NCI-H774 (cell line): ENCODE data around the gene TFAM.
"Not testable (repeated sequence)": the region's sequence is repeated elsewhere in the genome, so short reads cannot be mapped to it uniquely, and the experiment has no call there.

Experiments
- DNase-seq: peaks from one replicate; lab custom pipeline; 2025; lab: John Stamatoyannopoulos, UW

Gene TFAM

DNA sequence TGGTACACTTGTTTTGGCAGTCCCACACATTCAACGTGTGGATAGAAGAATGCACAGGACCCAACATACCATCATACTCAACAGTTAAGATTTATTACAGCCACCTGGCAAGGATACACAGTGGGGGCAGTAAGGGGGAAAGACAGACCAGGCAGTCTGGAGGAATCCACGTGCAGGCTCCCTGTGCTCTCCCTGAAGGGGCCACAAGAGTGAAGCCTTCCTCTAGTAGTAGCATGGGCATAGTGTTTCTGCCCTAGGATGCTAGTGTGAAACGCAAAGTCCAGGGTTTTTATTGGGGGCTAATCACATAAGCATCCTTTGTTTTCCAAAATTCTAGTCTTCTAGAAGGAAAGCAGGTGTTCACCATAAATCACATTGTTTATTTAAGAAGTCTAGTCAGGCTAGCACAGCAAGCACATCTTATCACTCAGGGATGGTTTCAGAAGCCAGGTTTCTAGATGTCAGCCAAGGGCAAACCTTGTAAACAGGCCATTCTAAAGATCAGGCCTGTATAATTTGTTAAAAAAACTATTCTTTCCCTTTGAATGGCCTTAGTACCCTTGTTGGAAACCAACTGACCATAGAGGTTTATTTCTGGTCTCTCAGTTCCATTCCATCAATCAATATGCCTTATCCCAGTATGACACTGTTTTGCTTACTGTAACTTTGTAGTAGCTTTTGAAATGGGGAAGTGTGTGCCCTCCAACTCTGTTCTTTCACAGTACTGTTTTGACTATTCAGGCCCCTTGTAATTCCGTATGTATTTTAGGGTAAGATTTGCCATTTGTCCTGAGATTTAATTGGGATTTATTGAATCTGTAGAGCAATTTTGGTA, 12.4 kb upstream of the TFAM start:
- DNase-seq = no peak

GRCh38 chr10:58373442-58373827, 11.8 kb upstream of the TFAM start:
- no peak for DNase-seq

DNA sequence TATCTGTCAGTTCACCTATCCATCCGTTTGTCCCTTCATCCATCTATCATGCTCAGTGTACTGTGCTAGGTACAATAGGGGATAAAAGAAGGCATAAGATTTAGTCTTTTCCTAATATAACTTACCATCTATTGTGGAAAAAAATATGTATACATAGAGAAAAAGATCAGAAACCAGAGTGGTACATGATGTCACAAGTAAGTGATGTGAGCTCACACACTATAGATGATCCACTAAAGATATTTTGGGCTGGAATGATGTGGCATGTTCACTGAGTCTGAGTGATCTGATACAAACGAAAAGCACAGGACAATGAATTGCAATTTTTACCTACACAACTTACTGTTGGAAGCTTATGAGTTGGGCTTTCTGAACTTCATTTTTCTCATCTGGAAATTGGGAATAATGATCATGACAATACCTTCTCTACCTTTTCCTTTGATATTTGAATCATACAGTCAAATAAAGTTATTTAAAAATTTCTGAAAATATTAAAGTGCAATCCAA, 2.7 kb upstream of the TFAM start:
- no peak for DNase-seq

GRCh38 chr10:58384095-58384494, 1.1 kb upstream of the TFAM start:
- no peak for DNase-seq

GRCh38 chr10:58384544-58384998, 639 bp upstream of the TFAM start:
- no peak for DNase-seq

DNA sequence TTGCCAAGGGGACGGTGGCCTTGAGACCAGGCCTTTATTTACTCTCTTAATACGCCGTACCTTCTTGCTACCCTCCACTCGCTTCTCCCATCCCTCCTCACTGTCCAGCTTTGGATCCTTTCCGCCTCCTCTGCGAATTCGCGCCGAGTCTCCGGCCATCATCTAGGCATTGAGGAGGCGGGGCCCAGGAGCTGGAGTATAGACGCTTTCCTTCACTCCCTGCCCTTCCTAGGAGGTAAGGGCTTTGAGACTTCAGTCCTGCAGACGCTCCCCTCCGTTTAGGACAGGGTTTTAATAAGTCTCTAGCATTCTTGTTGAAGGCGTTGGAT, 538 bp downstream of the TFAM start:
- DNase-seq = no peak

DNA sequence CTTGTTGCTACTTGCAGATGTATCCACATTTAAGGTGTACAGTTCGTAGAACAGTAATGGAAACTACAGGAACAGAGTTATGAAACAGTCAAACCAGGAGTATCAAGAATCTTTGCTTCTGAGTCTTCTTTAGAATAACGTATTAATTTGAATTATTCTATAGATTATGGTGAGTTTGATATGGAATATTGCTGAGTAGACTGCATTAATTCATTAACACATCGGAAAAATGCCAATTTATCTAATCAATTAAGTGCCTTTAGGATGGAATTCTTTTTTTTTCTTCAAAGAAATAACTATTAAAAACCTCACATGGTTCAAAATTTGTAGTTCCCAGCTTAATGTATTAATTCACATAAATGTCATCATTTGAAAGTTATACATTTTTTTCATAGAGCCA, 3.8 kb downstream of the TFAM start:
- no peak for DNase-seq

DNA sequence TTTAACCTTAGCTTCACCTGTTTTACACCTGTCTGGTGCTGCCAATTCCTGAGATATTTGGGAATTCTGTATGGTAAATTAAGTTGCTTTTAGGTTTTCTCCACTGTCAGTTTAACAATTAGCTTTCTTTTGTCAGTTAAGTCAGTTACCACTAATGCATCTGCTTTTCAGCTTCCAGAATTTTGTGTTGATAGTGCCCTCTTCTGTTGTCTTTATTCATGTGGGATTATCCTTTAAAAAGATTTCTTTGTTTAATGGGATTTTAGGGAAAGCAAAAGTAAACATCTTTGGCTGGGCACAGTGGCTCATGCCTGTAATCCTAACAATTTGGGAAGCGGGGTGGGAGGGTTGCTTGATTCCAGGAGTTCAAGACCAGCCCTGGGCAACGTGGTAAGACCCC, 8.1 kb downstream of the TFAM start:
- no peak for DNase-seq

DNA sequence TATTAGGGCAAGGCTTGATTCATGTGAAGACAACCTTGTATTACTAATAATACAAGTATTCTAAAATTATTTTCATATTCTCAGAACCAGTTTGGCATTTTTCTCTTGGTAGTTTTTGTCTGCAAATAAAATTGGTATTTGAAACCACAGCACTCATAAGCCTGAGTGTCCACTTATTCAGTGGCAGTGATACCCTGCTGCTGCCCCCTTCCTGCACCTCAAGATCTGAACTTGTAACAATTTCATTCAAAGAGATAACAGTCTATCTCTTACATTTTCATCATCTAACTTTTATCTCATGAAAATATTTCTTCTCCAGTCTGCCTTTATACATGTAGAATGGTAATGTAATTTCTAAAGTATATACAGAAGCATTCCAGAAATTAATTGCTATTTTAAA, 9.3 kb downstream of the TFAM start:
- DNase-seq = no peak

GRCh38 chr10:58396057-58396456, 10.8 kb downstream of the TFAM start:
- no peak for DNase-seq

GRCh38 chr10:58397830-58398229, 12.6 kb downstream of the TFAM start:
- no peak for DNase-seq

GRCh38 chr10:58399410-58399809, 14.2 kb downstream of the TFAM start:
- DNase-seq = no peak

GRCh38 chr10:58400609-58401008, 15.4 kb downstream of the TFAM start:
- no peak for DNase-seq

DNA sequence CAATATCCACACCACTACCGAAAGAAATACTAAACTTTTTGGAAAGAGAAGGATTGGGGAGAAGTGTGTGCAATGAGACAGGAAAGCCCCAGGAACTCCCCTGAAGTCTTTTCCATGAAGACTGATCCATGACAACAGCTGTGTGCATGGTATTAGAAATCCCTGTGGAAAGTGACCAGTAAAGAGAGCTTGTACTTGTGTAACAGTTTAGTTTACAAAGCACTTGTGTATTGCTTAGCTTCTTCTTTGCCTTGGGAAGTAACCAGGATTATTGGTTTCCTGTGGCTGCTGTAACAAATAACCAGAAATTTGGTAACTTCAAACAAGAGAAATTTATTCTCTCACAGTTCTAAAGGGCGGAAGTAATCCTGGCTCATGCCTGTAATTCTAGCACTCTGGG, 18.8 kb downstream of the TFAM start:
- no peak for DNase-seq

- DNase-seq = no peak
Measured at GRCh38 chr10:58409956-58410610, 24.9 kb downstream of the TFAM start.

DNA sequence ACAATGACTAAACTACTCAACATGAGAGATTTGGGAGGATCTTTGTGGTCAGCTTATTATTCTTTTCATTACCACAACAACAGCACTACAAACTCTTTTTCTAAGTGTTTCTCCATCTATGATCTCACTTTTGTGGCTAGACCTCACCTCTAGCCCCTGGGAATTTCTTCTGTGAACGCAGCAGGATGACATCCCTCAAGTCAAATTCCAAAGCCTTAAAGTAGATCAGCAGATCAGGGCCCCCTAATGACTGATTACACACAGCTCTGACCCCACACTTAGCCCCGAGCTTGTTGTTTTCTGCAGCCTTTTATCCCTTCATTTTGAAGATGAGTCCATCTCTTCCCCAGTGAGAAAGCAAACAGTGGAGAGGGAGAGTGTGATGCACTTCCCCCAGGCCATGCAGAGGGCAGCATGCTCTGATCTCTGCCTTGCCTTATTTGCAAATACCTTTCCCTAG, 27.3 kb downstream of the TFAM start:
- no peak for DNase-seq

- DNase-seq = peak; percentile 36
Measured at GRCh38 chr10:58414270-58415041, 29.2 kb downstream of the TFAM start.

- no peak for DNase-seq
Measured at GRCh38 chr10:58415757-58416156, 30.5 kb downstream of the TFAM start.

DNA sequence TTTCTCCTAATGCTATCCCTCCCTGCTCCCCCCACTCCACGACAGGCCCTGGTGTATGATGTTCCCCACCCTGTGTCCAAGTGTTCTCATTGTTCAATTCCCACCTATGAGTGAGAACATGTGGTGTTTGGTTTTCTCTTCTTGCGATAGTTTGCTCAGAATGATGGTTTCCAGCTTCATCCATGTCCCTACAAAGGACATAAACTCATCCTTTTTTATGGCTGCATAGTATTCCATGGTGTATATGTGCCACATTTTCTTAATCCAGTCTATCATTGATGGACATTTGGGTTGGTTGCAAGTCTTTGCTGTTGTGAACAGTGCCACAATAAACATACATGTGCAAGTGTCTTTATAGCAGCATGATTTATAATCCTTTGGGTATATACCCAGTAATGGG, 32.7 kb downstream of the TFAM start:
- not testable (repeated sequence) for DNase-seq

- DNase-seq = no peak
Measured at GRCh38 chr10:58424176-58424575, 39.0 kb downstream of the TFAM start.

GRCh38 chr10:58428436-58428835, 43.2 kb downstream of the TFAM start:
- DNase-seq = not testable (repeated sequence)

GRCh38 chr10:58431903-58432302, 46.7 kb downstream of the TFAM start:
- DNase-seq = no peak

DNA sequence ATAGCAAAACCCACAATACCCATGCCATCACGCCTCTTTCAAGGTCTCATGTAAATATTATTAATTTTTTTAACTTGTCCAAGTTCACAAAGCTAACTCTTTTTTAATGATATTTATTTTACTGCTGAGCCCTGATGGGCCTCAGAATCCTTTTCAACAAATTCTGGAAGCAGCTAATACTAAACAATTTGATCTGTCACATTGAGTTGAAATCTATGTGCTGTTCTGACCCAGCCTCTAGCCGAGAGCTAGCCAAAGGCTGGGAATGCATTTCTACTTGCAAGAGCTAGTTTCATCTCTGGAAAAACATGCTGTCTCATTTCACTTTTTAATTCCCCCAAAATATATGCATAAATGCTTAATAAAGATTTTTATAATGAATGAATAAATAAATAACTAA, 47.9 kb downstream of the TFAM start:
- no peak for DNase-seq
